IMR-90 (cell line): Measurements from ENCODE around the gene TGM2. TPM values are rescaled to one million over a fixed set of nuclear protein-coding genes. Genes with fewer than 3 reads are reported as not detected.

ENCODE experiments used
- ATAC-seq: fragments of 200-7000 bp; cut with Tn5 transposase; 2 replicates; pipeline ENCODE4 v1.9.1; 2020; ENCODE audit warnings: low read depth, mild to moderate bottlenecking, moderate library complexity
- BruUV-seq: library from RNA; stranded (reverse); fragments of 400-500 nt; replicated peaks from 2 replicates; lab custom pipeline; 2021; lab: Mats Ljungman, UMichigan
- CTCF ChIA-PET: fragments of 300-600 bp; formaldehyde crosslinking; extraction: SDS; loops from one replicate; lab custom pipeline; 2021; ENCODE audit warnings: antibody characterized with exemption; lab: Yijun Ruan, JAX
- POLR2A ChIA-PET: fragments of 300-600 bp; sonication (Branson Sonifier 250); formaldehyde crosslinking; loops from one replicate; lab custom pipeline; 2022; ENCODE audit warnings: antibody characterized with exemption; ENCODE audit not compliant: unreplicated experiment; lab: Charles Lee
- DNase-seq: peaks from one replicate; pipeline ENCODE4 v3.0.0; 2013
- H2AFZ ChIP-seq: replicated peaks from 2 replicates; pipeline ENCODE3; 2013; ENCODE audit warnings: low read length, mild to moderate bottlenecking; ENCODE audit not compliant: poor library complexity
- H2AK5ac ChIP-seq: 2 replicates; pipeline ENCODE4 v1.6.1; 2013; ENCODE audit warnings: low read depth, low read length, inconsistent platforms
- H2AK9ac ChIP-seq: replicated peaks from 2 replicates; pipeline ENCODE3; 2013; ENCODE audit warnings: mild to moderate bottlenecking, low read depth, low read length, moderate library complexity; ENCODE audit not compliant: poor library complexity
- H2BK120ac ChIP-seq: 2 replicates; pipeline ENCODE4 v1.6.1; 2013; ENCODE audit warnings: low read depth, low read length, inconsistent platforms
- H2BK15ac ChIP-seq: 3 replicates; pipeline ENCODE4 v1.6.1; 2013; ENCODE audit warnings: low read depth, low read length, inconsistent platforms
- H2BK20ac ChIP-seq: 2 replicates; pipeline ENCODE4 v1.6.1; 2013; ENCODE audit warnings: low read depth, mild to moderate bottlenecking, inconsistent platforms, low read length, moderate library complexity
- H2BK5ac ChIP-seq: 2 replicates; pipeline ENCODE4 v1.6.1; 2013; ENCODE audit warnings: mild to moderate bottlenecking, low read depth, low read length, inconsistent platforms; ENCODE audit not compliant: poor library complexity, severe bottlenecking
- H3K14ac ChIP-seq: replicated peaks from 2 replicates; pipeline ENCODE4 v1.6.1; 2013; ENCODE audit warnings: low read depth, low read length, inconsistent platforms
- H3K18ac ChIP-seq: 2 replicates; pipeline ENCODE4 v1.6.1; 2013; ENCODE audit warnings: low read depth, low read length, control low read depth
- H3K23ac ChIP-seq: 2 replicates; pipeline ENCODE4 v1.6.1; 2013; ENCODE audit warnings: low read depth, low read length, inconsistent platforms
- H3K27ac ChIP-seq: 2 replicates; pipeline ENCODE4 v1.5.1; 2013; ENCODE audit warnings: mild to moderate bottlenecking, control low read depth, low read length; ENCODE audit not compliant: insufficient read depth
- H3K27me3 ChIP-seq: 2 replicates; pipeline ENCODE4 v1.6.1; 2013; ENCODE audit warnings: low read length; ENCODE audit not compliant: control insufficient read depth, insufficient read depth
- H3K36me3 ChIP-seq: 2 replicates; pipeline ENCODE4 v1.6.1; 2013; ENCODE audit warnings: low read length, mixed read lengths; ENCODE audit not compliant: control insufficient read depth, insufficient read depth
- H3K4ac ChIP-seq: 2 replicates; pipeline ENCODE4 v1.6.1; 2013; ENCODE audit warnings: low read depth, low read length, inconsistent platforms
- H3K4me1 ChIP-seq: 2 replicates; pipeline ENCODE4 v1.6.1; 2013; ENCODE audit warnings: low read length, mixed read lengths; ENCODE audit not compliant: control insufficient read depth, insufficient read depth
- H3K4me2 ChIP-seq: 2 replicates; pipeline ENCODE4 v1.6.1; 2013; ENCODE audit warnings: low read depth, mild to moderate bottlenecking, control low read depth, low read length, moderate library complexity
- H3K4me3 ChIP-seq: 2 replicates; pipeline ENCODE4 v1.5.1; 2013; ENCODE audit warnings: low read depth, mild to moderate bottlenecking, control low read depth, low read length, moderate library complexity; ENCODE audit not compliant: insufficient read depth
- H3K56ac ChIP-seq: 2 replicates; pipeline ENCODE4 v1.6.1; 2013; ENCODE audit warnings: low read length, inconsistent platforms; ENCODE audit not compliant: insufficient read depth; ENCODE audit errors: extremely low read depth
- H3K79me1 ChIP-seq, 2 experiments: 2 replicates each; pipeline ENCODE4 v1.6.1; 2013; ENCODE audit warnings: low read length in 2 of 2, inconsistent platforms in 1 of 2, low read depth in 1 of 2
- H3K9ac ChIP-seq: 2 replicates; pipeline ENCODE4 v1.6.1; 2013; ENCODE audit warnings: low read depth, low read length, control low read depth
- H3K9me1 ChIP-seq: 2 replicates; pipeline ENCODE4 v1.6.1; 2013; ENCODE audit warnings: low read length, inconsistent platforms; ENCODE audit not compliant: insufficient read depth
- H3K9me3 ChIP-seq: 2 replicates; pipeline ENCODE4 v1.6.1; 2013; ENCODE audit warnings: low read length; ENCODE audit not compliant: control insufficient read depth, insufficient read depth
- H4K20me1 ChIP-seq: 2 replicates; pipeline ENCODE4 v1.6.1; 2013; ENCODE audit warnings: low read length, inconsistent platforms; ENCODE audit not compliant: insufficient read depth
- H4K5ac ChIP-seq: 2 replicates; pipeline ENCODE4 v1.6.1; 2013; ENCODE audit warnings: mild to moderate bottlenecking, low read depth, low read length, control low read depth
- H4K8ac ChIP-seq, 2 experiments: 2 replicates each; pipeline ENCODE4 v1.6.1; 2013; ENCODE audit warnings: low read depth in 2 of 2, low read length in 2 of 2, control low read depth in 1 of 2, inconsistent platforms in 1 of 2
- H4K91ac ChIP-seq: 2 replicates; pipeline ENCODE4 v1.6.1; 2013; ENCODE audit warnings: low read depth, low read length, inconsistent platforms; ENCODE audit not compliant: insufficient read depth
- BHLHE40 ChIP-seq: fragments of 150-350 bp; IDR thresholded peaks from 2 replicates; pipeline ENCODE4 v1.6.1; 2016; ENCODE audit warnings: mild to moderate bottlenecking, low read depth, low read length
- CHD1 ChIP-seq: IDR thresholded peaks from 2 replicates; pipeline ENCODE4 v1.6.1; 2012; ENCODE audit warnings: low read depth, low read length, improper control_type of control experiment
- CTCF ChIP-seq: conservative IDR thresholded peaks from 2 replicates; pipeline ENCODE4 v1.5.1; 2012; ENCODE audit warnings: mild to moderate bottlenecking, low read depth, low read length, improper control_type of control experiment
- FOS ChIP-seq: fragments of 150-350 bp; IDR thresholded peaks from 2 replicates; pipeline ENCODE4 v1.6.1; 2016; ENCODE audit warnings: low read depth, low read length
- MAZ ChIP-seq: IDR thresholded peaks from 2 replicates; pipeline ENCODE4 v1.6.1; 2012; ENCODE audit warnings: low read depth, mild to moderate bottlenecking, low read length, improper control_type of control experiment, moderate library complexity, borderline replicate concordance
- MXI1 ChIP-seq: IDR thresholded peaks from 2 replicates; pipeline ENCODE4 v1.6.1; 2012; ENCODE audit warnings: low read depth, mild to moderate bottlenecking, low read length, moderate library complexity, borderline replicate concordance
- NFE2L2 ChIP-seq: fragments of 150-350 bp; IDR thresholded peaks from 2 replicates; pipeline ENCODE4 v1.6.1; 2016; ENCODE audit warnings: low read depth, mild to moderate bottlenecking, low read length
- POLR2A ChIP-seq: IDR thresholded peaks from 2 replicates; pipeline ENCODE4 v1.6.1; 2012; ENCODE audit warnings: mild to moderate bottlenecking, low read depth, low read length
- RCOR1 ChIP-seq: IDR thresholded peaks from 2 replicates; pipeline ENCODE4 v1.6.1; 2012; ENCODE audit warnings: mild to moderate bottlenecking, low read length, improper control_type of control experiment; ENCODE audit not compliant: insufficient replicate concordance
- RFX5 ChIP-seq: IDR thresholded peaks from 2 replicates; pipeline ENCODE4 v1.8.0; 2012; ENCODE audit warnings: low read depth, mild to moderate bottlenecking, low read length, moderate library complexity
- SMC3 ChIP-seq: fragments of 150-350 bp; IDR thresholded peaks from 2 replicates; pipeline ENCODE4 v1.6.1; 2016; ENCODE audit warnings: low read depth, mild to moderate bottlenecking, antibody characterized with exemption, low read length, moderate library complexity
- WGBS, 2 experiments: methylation state at CpG; one replicate each; pipeline versions ENCODE4 v1.1.5 to v1.1.7; 2013; ENCODE audit warnings: missing lambda C conversion rate in 2 of 2; ENCODE audit not compliant: insufficient read length in 1 of 2; ENCODE audit errors: extremely low coverage in 2 of 2; 5-methylcytosine and 5-hydroxymethylcytosine counted together
- dilution Hi-C: fragments of 300-500 bp; cut with HindIII; formaldehyde crosslinking; loops from one replicate; pipeline ENCODE4 v1.14.3; 2018; ENCODE audit warnings: low sequenced_read_pairs; ENCODE audit not compliant: unreplicated experiment
- in situ Hi-C: fragments of 300-500 bp; cut with MboI; formaldehyde crosslinking; loops from 3 replicates; pipeline ENCODE4 v1.14.3; 2019; ENCODE audit warnings: low sequenced_read_pairs, inconsistent platforms, mixed read lengths
- intact Hi-C: fragments of 100-400 bp; cut with micrococcal nuclease; formaldehyde crosslinking; loops from 2 replicates; pipeline ENCODE4 v1.10.0; 2022
- polyA plus RNA-seq, 3 experiments: library from polyadenylated mRNA; depleted of rRNA; stranded (reverse); fragments of >200 nt; gene quantifications; 2 replicates each; pipeline ENCODE4 v1.2.3, GENCODE V29; 2012; ENCODE audit warnings: low replicate concordance in 1 of 3
- total RNA-seq: library from RNA; depleted of rRNA; stranded (reverse); fragments of >200 nt; gene quantifications from 2 replicates; pipeline ENCODE4 v1.2.3, GENCODE V29; 2012
- TF ChIP-seq, protein P1 (sequence below): fragments of 150-350 bp; IDR thresholded peaks from 2 replicates; pipeline ENCODE4 v1.6.1; 2016; ENCODE audit warnings: low read depth, mild to moderate bottlenecking, low read length, moderate library complexity, borderline replicate concordance

Gene TGM2
- total and polyA plus RNA-seq, 2 of the 4 experiments (the other 2 are of a cell fraction): 239 to 268 TPM

- 80% methylated on average over 1 of the region's 9 CpGs; no CpG with 5 or more reads in 1 of the 2 experiments for WGBS, 2 experiments
These were observed 37.0 kb downstream of the TGM2 start for GRCh38 chr20:38127920-38128528.

More at GRCh38 chr20:38127920-38128528, 37.0 kb downstream of the TGM2 start:
- H3K27me3 ChIP-seq: no peaks in the 10 kb centered on the region
- no peak overlapping the region for H3K18ac ChIP-seq
- no peak overlapping the region for H2BK5ac ChIP-seq
- H3K23ac ChIP-seq: no peak overlapping the region
- no peak overlapping the region for H4K91ac ChIP-seq
- no peak for DNase-seq
- peak overlapping the region; percentile 22; the same call in 1 of the 2 replicates for H2BK120ac ChIP-seq
- 0 out of 2 replicates have a peak overlapping the region, but pooled peaks have one; percentile 48 for H2AK5ac ChIP-seq
- POLR2A ChIA-PET: no interaction called here
- peak overlapping the region; percentile 14 for H3K4ac ChIP-seq
- H2BK20ac ChIP-seq: 0 out of 2 replicates have a peak overlapping the region, but pooled peaks have one; percentile 57
- 0 out of 4 replicates have a peak overlapping the region, but pooled peaks of 1 of the 2 experiments have one; percentile 26 for H4K8ac ChIP-seq
- no peak overlapping the region for H2BK15ac ChIP-seq
- no peak overlapping the region for H2AK9ac ChIP-seq
- intact Hi-C loops (no loop called here), in situ Hi-C loops (no loop called here), dilution Hi-C loops (no loop called here)
- no peak overlapping the region for H3K56ac ChIP-seq
- H3K4me3 ChIP-seq: no peak overlapping the region
- TF ChIP-seq MAZ (no peak), FOS (no peak), MXI1 (no peak), SMC3 (no peak), CTCF (no peak), BHLHE40 (no peak), NFE2L2 (no peak), RFX5 (no peak), RCOR1 (no peak), CHD1 (no peak), POLR2A (no peak)
- TF ChIP-seq, protein P1, sequence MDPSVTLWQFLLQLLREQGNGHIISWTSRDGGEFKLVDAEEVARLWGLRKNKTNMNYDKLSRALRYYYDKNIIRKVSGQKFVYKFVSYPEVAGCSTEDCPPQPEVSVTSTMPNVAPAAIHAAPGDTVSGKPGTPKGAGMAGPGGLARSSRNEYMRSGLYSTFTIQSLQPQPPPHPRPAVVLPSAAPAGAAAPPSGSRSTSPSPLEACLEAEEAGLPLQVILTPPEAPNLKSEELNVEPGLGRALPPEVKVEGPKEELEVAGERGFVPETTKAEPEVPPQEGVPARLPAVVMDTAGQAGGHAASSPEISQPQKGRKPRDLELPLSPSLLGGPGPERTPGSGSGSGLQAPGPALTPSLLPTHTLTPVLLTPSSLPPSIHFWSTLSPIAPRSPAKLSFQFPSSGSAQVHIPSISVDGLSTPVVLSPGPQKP: no peak
- H4K20me1 ChIP-seq: no peaks in the 10 kb centered on the region; the same call in 1 of the 2 replicates
- no peak overlapping the region for H3K4me2 ChIP-seq
- H3K14ac ChIP-seq: no peak overlapping the region; the same call in 1 of the 2 replicates
- no TSS peak for BruUV-seq
- no peak overlapping the region for H3K9ac ChIP-seq
- peaks cover 33% of the 10 kb centered on the region for H3K36me3 ChIP-seq
- no peak overlapping the region for H3K27ac ChIP-seq
- no peak overlapping the region for H2AFZ ChIP-seq
- no peak for ATAC-seq
- peaks cover 0 to 8% of the 10 kb centered on the region in 2 experiments; a peak in 1 of 4 replicates for H3K79me1 ChIP-seq
- H4K5ac ChIP-seq: no peak overlapping the region
- CTCF ChIA-PET: interaction anchor here (1.6 kb wide), 1 partner anchor 71 kb away, joined by 4 read pairs; no protein-coding TSS in a partner anchor
- peaks cover 25% of the 10 kb centered on the region for H3K4me1 ChIP-seq
- peaks cover 27% of the 10 kb centered on the region for H3K9me1 ChIP-seq
- no peaks in the 10 kb centered on the region for H3K9me3 ChIP-seq
